Liver (tissue), 3 donors: ENCODE measurements around the gene FUOM.

Experiments
- ATF3 ChIP-seq: IDR thresholded peaks from 2 replicates; pipeline ENCODE4 v1.6.1; 2016; ENCODE audit warnings: antibody characterized with exemption
- CTCF ChIP-seq: fragments of 150-350 bp; IDR thresholded peaks from 2 replicates; pipeline ENCODE4 v1.5.1; 2017; ENCODE audit warnings: improper control_type of control experiment, low read depth, low read length; ENCODE audit not compliant: missing input control
- FOXA1 ChIP-seq: IDR thresholded peaks from 2 replicates; pipeline ENCODE4 v1.6.1; 2016; ENCODE audit warnings: antibody characterized with exemption
- JUND ChIP-seq, 2 donors: IDR thresholded peaks; 2 replicates each; pipeline ENCODE4 v1.6.1; 2016; ENCODE audit warnings: antibody characterized with exemption in 2 of 2
- MAX ChIP-seq: IDR thresholded peaks from 2 replicates; pipeline ENCODE4 v1.6.1; 2016; ENCODE audit warnings: antibody characterized with exemption
- NR2F2 ChIP-seq: IDR thresholded peaks from 2 replicates; pipeline ENCODE4 v1.6.1; 2016; ENCODE audit warnings: antibody characterized with exemption
- RAD21 ChIP-seq, 2 donors: IDR thresholded peaks; 2 replicates each; pipeline ENCODE4 v1.6.1; 2016; ENCODE audit warnings: antibody characterized with exemption in 2 of 2, mild to moderate bottlenecking in 2 of 2
- REST ChIP-seq: IDR thresholded peaks from 2 replicates; pipeline ENCODE4 v1.6.1; 2016; ENCODE audit warnings: antibody characterized with exemption, mild to moderate bottlenecking
- RXRA ChIP-seq, 2 donors: IDR thresholded peaks; 2 replicates each; pipeline ENCODE4 v1.6.1; 2017 to 2018; ENCODE audit warnings: antibody characterized with exemption in 2 of 2, mild to moderate bottlenecking in 1 of 2
- SP1 ChIP-seq: IDR thresholded peaks from 2 replicates; pipeline ENCODE4 v1.6.1; 2018; ENCODE audit warnings: antibody characterized with exemption, mild to moderate bottlenecking
- YY1 ChIP-seq: IDR thresholded peaks from 2 replicates; pipeline ENCODE4 v1.6.1; 2016; ENCODE audit warnings: antibody characterized with exemption, mild to moderate bottlenecking
- ZBTB33 ChIP-seq: IDR thresholded peaks from 2 replicates; pipeline ENCODE4 v1.6.1; 2016; ENCODE audit warnings: antibody characterized with exemption
- donor health status: healthy.
- donor health status: healthy.

GRCh38 chr10:133377818-133378250, 20.0 kb upstream of the FUOM start:
- no peak for TF ChIP-seq ATF3
- no peak for TF ChIP-seq REST
- TF ChIP-seq YY1 = no peak
- no peak for TF ChIP-seq CTCF
- TF ChIP-seq FOXA1 = no peak
- TF ChIP-seq MAX = no peak
- TF ChIP-seq ZBTB33 = no peak
- TF ChIP-seq RAD21 (IDR thresholded peaks at IDR 0.05) = no peak
- no peak for TF ChIP-seq SP1
- TF ChIP-seq JUND (IDR thresholded peaks at IDR 0.05) = no peak
- TF ChIP-seq NR2F2 = no peak
- no peak for TF ChIP-seq RXRA (IDR thresholded peaks at IDR 0.05)
